Measurements from ENCODE around the gene RPL19.

- no peak for TF ChIP-seq EZH2 (IDR thresholded peaks at IDR 0.05; ENCODE audit: insufficient read depth, poor library complexity, severe bottlenecking)
- no peak for TF ChIP-seq EZH2phosphoT487 (IDR thresholded peaks at IDR 0.05; ENCODE audit: insufficient read depth, low read depth)
Measured at GRCh38 chr17:39222151-39222550, 22.1 kb downstream of the RPL19 start.

All from GM23248 (cell line).